OCI-LY1 (cell line): Measurements from ENCODE around the gene ZNF469.

Experiments used
- H2AFZ ChIP-seq: fragments of 200-600 bp; sonication (generic), shearing (Covaris generic); 2 replicates; pipeline ENCODE4 v1.6.0; 2014; ENCODE audit warnings: antibody characterized with exemption, mild to moderate bottlenecking, low read length
- H3F3A ChIP-seq: fragments of 200-600 bp; sonication (generic), shearing (Covaris generic); 2 replicates; pipeline ENCODE4 v1.6.0; 2014; ENCODE audit warnings: mild to moderate bottlenecking, antibody characterized with exemption, low read length, moderate library complexity; ENCODE audit not compliant: insufficient read depth
- H3K27ac ChIP-seq: fragments of 200-600 bp; sonication (generic); 2 replicates; pipeline ENCODE4 v1.5.1; 2014; ENCODE audit warnings: low read length, mixed run types, mild to moderate bottlenecking, low read depth; ENCODE audit not compliant: poor library complexity, severe bottlenecking
- H3K27me3 ChIP-seq: fragments of 200-600 bp; sonication (generic); 2 replicates; pipeline ENCODE4 v1.6.0; 2014; ENCODE audit warnings: antibody characterized with exemption, mild to moderate bottlenecking, low read length, moderate library complexity; ENCODE audit not compliant: insufficient read depth
- H3K36me3 ChIP-seq: fragments of 200-600 bp; sonication (generic); 2 replicates; pipeline ENCODE4 v1.6.1; 2014; ENCODE audit warnings: mild to moderate bottlenecking, antibody characterized with exemption, low read length, moderate library complexity, mixed read lengths; ENCODE audit not compliant: insufficient read depth
- H3K4me1 ChIP-seq: fragments of 200-600 bp; sonication (generic); 2 replicates; pipeline ENCODE4 v1.5.1; 2014; ENCODE audit warnings: mild to moderate bottlenecking, low read length, moderate library complexity; ENCODE audit not compliant: insufficient read depth, severe bottlenecking
- H3K4me2 ChIP-seq: fragments of 200-600 bp; sonication (generic), shearing (Covaris generic); 2 replicates; pipeline ENCODE4 v1.6.1; 2014; ENCODE audit warnings: low read length
- H3K4me3 ChIP-seq: fragments of 200-600 bp; sonication (generic); 2 replicates; pipeline ENCODE4 v1.5.1; 2014; ENCODE audit warnings: low read length, low read depth, mild to moderate bottlenecking, mixed read lengths; ENCODE audit not compliant: poor library complexity, severe bottlenecking
- H3K79me2 ChIP-seq: fragments of 200-600 bp; shearing (Covaris generic); 2 replicates; pipeline ENCODE4 v1.6.1; 2016; ENCODE audit warnings: mixed run types, low read length, mixed read lengths; ENCODE audit not compliant: insufficient read depth
- H3K9ac ChIP-seq: fragments of 200-600 bp; sonication (generic), shearing (Covaris generic); 2 replicates; pipeline ENCODE4 v1.6.1; 2014; ENCODE audit warnings: mild to moderate bottlenecking, low read length, mixed read lengths
- H3K9me2 ChIP-seq: fragments of 200-600 bp; sonication (generic), shearing (Covaris generic); 2 replicates; pipeline ENCODE4 v1.6.1; 2014; ENCODE audit warnings: low read depth, mild to moderate bottlenecking, low read length, mixed read lengths
- H3K9me3 ChIP-seq: fragments of 200-600 bp; shearing (Covaris generic); 2 replicates; pipeline ENCODE4 v1.6.1; 2014; ENCODE audit warnings: low read length, mixed read lengths
- H4K20me1 ChIP-seq: fragments of 200-600 bp; sonication (generic), shearing (Covaris generic); 2 replicates; pipeline ENCODE4 v1.6.0; 2016; ENCODE audit warnings: mild to moderate bottlenecking, low read length; ENCODE audit not compliant: insufficient read depth
- EZH2 ChIP-seq: fragments of 200-600 bp; sonication (generic), shearing (Covaris generic); IDR thresholded peaks from 2 replicates; pipeline ENCODE4 v1.8.0; 2017; ENCODE audit warnings: borderline replicate concordance, mixed run types, mild to moderate bottlenecking, antibody characterized with exemption, low read length, moderate library complexity, mixed read lengths
- TF ChIP-seq, protein P1 (sequence below): fragments of 200-600 bp; sonication (generic), shearing (Covaris generic); IDR thresholded peaks from 2 replicates; pipeline ENCODE4 v1.5.1; 2017; ENCODE audit warnings: mild to moderate bottlenecking, antibody characterized with exemption, low read length, moderate library complexity, mixed read lengths

The ZNF469 gene

DNA sequence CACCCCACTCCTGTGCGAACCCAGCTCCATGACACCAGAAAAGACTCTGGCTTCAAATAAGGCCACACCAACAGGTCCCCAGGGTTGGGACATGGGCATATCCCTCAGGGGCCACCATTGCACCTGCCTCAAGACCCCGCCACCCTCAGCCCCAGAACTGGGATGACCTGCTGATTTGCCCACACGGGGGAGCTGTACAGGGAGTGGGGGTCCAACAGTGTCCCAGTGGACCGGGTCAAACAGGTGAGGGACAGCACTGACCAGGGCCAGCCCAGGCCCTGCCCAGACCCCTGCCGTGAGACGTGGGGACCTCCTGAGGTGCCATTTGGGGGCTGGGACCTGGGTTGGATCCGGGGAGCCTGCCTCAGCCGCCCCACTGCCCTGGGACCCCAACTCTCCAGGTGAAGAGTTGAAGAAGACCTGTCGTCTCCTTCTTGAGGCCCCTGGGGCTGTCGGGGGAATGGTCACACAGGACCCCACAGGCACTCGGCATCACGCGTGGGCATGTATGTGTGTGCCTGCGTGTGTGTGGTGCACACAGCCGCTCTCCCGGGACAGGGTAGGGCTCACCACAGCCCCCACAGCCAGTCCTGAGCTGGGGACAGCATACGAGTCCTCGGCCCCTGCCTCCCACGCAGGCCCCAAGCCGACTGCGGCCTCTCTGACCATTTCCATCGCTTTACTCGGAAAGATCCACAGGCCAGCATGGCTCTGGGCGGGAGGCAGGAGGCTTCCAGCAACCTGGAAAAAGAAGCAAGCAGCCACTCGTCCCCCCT is 34.2 kb upstream of the ZNF469 start:
- Histone ChIP-seq H3K36me3 (no peaks in the 10 kb centered on the region), H3K27me3 (peaks cover 3% of the 10 kb centered on the region; the same call in 1 of the 2 replicates), H3K79me2 (no peaks in the 10 kb centered on the region), H3K9me3 (no peaks in the 10 kb centered on the region), H4K20me1 (no peaks in the 10 kb centered on the region), H3K27ac (no peak overlapping the region), H3K4me2 (no peak overlapping the region), H2AFZ (no peak overlapping the region), H3K9me2 (no peaks in the 10 kb centered on the region), H3K4me3 (no peak overlapping the region), H3K4me1 (no peaks in the 10 kb centered on the region), H3F3A (no peaks in the 10 kb centered on the region), H3K9ac (no peak overlapping the region)
- TF ChIP-seq EZH2 = no peak
- TF ChIP-seq, protein P1, sequence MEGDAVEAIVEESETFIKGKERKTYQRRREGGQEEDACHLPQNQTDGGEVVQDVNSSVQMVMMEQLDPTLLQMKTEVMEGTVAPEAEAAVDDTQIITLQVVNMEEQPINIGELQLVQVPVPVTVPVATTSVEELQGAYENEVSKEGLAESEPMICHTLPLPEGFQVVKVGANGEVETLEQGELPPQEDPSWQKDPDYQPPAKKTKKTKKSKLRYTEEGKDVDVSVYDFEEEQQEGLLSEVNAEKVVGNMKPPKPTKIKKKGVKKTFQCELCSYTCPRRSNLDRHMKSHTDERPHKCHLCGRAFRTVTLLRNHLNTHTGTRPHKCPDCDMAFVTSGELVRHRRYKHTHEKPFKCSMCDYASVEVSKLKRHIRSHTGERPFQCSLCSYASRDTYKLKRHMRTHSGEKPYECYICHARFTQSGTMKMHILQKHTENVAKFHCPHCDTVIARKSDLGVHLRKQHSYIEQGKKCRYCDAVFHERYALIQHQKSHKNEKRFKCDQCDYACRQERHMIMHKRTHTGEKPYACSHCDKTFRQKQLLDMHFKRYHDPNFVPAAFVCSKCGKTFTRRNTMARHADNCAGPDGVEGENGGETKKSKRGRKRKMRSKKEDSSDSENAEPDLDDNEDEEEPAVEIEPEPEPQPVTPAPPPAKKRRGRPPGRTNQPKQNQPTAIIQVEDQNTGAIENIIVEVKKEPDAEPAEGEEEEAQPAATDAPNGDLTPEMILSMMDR = peak; percentile 25; the same call in 1 of the 2 replicates

DNA sequence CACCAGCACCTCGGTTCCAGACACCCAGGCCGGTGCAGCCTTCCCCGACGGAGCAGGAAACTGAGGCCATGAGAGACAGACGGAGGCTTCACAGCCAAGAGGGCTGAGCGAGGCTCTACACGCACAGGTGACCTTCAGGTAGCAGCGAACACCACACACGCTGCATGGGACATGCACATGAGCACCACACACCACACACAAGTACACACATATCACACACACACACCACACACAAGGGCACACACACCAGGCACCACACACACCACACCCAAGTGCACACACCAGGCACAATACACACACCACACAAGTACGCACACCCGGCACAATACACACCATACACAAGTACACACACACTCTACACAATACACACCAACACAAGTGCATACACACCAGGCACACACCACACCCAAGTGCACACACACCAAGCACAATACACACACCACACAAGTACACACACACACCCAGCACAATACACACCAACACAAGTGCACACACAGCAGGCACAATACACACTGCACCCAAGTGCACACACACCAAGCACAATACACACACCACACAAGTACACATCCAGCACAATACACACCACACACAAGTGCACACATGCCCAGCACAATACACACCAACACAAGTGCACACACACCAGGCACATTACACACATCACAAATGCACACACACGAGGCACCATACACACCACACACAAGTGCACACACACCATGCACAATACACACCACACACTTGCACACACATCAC is 33.4 kb upstream of the ZNF469 start:
- no peak overlapping the region for H3K27ac ChIP-seq
- no peaks in the 10 kb centered on the region for H4K20me1 ChIP-seq
- no peaks in the 10 kb centered on the region for H3K36me3 ChIP-seq
- no peak overlapping the region for H2AFZ ChIP-seq
- no peak for TF ChIP-seq EZH2
- TF ChIP-seq, protein P1 = no peak
- H3K27me3 ChIP-seq = no peaks in the 10 kb centered on the region; the same call in 1 of the 2 replicates
- H3K9me3 ChIP-seq = no peaks in the 10 kb centered on the region
- no peak overlapping the region for H3K4me3 ChIP-seq
- no peak overlapping the region for H3K4me2 ChIP-seq
- H3F3A ChIP-seq = no peaks in the 10 kb centered on the region
- H3K9me2 ChIP-seq = no peaks in the 10 kb centered on the region
- H3K9ac ChIP-seq = no peak overlapping the region
- H3K4me1 ChIP-seq = no peaks in the 10 kb centered on the region
- H3K79me2 ChIP-seq = no peaks in the 10 kb centered on the region

DNA sequence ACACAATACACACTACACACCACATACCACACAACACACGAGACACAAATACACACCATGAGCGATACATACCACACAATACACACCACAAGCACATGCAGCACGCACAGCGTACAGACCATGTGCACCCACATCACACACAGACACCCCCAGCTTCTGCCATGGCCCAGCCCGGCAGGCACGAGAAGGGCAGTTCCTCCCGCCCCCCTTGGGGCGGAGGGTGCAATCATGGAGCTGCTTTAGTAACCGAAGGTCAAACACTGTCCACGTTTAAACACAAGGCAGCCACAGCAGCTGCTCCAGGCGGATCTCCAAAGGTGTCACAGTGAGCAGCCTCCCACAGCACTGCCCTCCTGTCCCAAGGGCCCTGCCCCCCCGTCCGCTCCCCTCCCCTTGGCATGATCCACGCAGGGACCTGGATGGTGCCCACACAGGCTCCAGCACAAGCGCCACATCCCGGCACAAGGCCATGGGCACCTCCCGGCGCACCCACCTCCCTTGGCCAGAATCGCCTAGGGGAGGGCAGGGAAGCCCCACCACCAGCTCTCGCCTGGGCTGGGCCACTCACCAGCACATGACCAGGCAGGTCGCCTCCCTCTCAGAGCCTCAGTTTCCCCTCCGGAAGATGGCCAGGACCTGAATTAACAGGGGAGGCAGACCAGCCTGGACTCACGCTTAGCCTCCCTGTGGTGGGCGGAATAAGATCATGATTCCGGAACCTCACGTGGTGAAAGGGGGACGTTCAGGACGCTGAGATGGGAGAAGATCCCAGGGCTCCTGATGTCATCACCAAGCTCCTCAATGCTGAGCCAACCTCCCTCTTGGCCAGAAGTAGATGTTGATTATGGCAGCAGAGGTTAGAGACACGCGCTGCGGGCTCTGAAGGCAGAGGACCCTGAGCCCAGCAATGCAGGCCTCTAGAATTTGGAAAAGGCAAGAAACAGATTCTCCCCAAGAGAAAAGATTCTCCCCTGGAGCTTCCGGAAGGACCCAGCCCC is 32.6 kb upstream of the ZNF469 start:
- no peaks in the 10 kb centered on the region for H3K79me2 ChIP-seq
- H3K27ac ChIP-seq = no peak overlapping the region
- H3K4me1 ChIP-seq = no peaks in the 10 kb centered on the region
- H4K20me1 ChIP-seq = no peaks in the 10 kb centered on the region
- H3F3A ChIP-seq = no peaks in the 10 kb centered on the region
- H3K9me3 ChIP-seq = no peaks in the 10 kb centered on the region
- no peak overlapping the region for H3K4me2 ChIP-seq
- no peak overlapping the region for H3K4me3 ChIP-seq
- no peaks in the 10 kb centered on the region for H3K27me3 ChIP-seq
- no peak overlapping the region for H2AFZ ChIP-seq
- H3K9ac ChIP-seq = no peak overlapping the region
- TF ChIP-seq, protein P1 = no peak
- TF ChIP-seq EZH2 = no peak
- no peaks in the 10 kb centered on the region for H3K9me2 ChIP-seq
- no peaks in the 10 kb centered on the region for H3K36me3 ChIP-seq
